Sigmoid colon (tissue), 4 donors: Measurements from ENCODE around the gene CCDC7.

Experiments
- POLR2AphosphoS5 ChIP-seq, 4 donors: sonication (generic); formaldehyde crosslinking; IDR thresholded peaks; one replicate each; pipeline ENCODE4 v1.6.1; 2017; ENCODE audit warnings: antibody characterized with exemption in 4 of 4
- TF ChIP-seq, protein P1 (sequence below), 4 experiments: fragments of 450-650 bp in 3 of 4; fragments of 200-600 bp in 1 of 4; IDR thresholded peaks; one replicate each; pipeline ENCODE4 v1.5.1; 2016 to 2019; ENCODE audit warnings: antibody characterized with exemption in 4 of 4, mild to moderate bottlenecking in 3 of 4, moderate library complexity in 2 of 4

DNA sequence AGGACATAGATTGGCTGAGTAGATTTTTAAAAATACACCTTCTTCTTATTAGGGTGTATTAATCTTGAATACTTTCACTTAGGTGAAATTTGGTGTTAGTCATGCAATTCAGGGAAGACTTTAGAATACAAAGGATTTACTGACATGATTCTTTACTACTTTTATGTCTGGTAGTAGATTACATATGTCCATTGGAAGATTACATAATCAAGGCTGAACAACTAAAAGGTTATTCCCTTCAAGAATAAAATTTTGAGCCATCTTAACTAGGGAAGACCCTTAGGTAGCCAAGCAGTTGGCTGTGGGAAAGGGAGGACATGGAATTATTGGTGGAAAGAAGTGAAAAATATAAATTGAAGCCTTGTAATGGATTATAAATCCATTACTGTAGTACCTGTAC, 347.1 kb downstream of the CCDC7 start:
- TF ChIP-seq, protein P1, sequence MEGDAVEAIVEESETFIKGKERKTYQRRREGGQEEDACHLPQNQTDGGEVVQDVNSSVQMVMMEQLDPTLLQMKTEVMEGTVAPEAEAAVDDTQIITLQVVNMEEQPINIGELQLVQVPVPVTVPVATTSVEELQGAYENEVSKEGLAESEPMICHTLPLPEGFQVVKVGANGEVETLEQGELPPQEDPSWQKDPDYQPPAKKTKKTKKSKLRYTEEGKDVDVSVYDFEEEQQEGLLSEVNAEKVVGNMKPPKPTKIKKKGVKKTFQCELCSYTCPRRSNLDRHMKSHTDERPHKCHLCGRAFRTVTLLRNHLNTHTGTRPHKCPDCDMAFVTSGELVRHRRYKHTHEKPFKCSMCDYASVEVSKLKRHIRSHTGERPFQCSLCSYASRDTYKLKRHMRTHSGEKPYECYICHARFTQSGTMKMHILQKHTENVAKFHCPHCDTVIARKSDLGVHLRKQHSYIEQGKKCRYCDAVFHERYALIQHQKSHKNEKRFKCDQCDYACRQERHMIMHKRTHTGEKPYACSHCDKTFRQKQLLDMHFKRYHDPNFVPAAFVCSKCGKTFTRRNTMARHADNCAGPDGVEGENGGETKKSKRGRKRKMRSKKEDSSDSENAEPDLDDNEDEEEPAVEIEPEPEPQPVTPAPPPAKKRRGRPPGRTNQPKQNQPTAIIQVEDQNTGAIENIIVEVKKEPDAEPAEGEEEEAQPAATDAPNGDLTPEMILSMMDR (IDR thresholded peaks at IDR 0.05), result no peak
- no peak for TF ChIP-seq POLR2AphosphoS5 (IDR thresholded peaks at IDR 0.05)
